ENCODE data around the gene PARD3B. TPM values are rescaled to one million over a fixed set of nuclear protein-coding genes. Genes with fewer than 3 reads are reported as not detected.
"Not testable (repeated sequence)": the region's sequence is repeated elsewhere in the genome, so short reads cannot be mapped to it uniquely, and the experiment has no call there.

The PARD3B gene
- polyA plus RNA-seq, 1 donor: 14.0 TPM

GRCh38 chr2:204539019-204539385 lies 6.3 kb upstream of the PARD3B start:
- no peaks in the 10 kb centered on the region for H3K36me3 ChIP-seq (ENCODE audit: control insufficient read depth, insufficient read depth, low read length)
- no peak overlapping the region for H3K27ac ChIP-seq (ENCODE audit: low read length)
- no peak overlapping the region for H3K4me3 ChIP-seq (ENCODE audit: low read length)
- H3K4me1 ChIP-seq (ENCODE audit: control insufficient read depth, insufficient read depth, low read length): no peaks in the 10 kb centered on the region
- H3K27me3 ChIP-seq (ENCODE audit: control insufficient read depth, insufficient read depth, low read length): no peaks in the 10 kb centered on the region
- H3K9me3 ChIP-seq (ENCODE audit: control insufficient read depth, low read depth, low read length): no peaks in the 10 kb centered on the region
- DNase-seq: no peak
- WGBS (ENCODE audit: insufficient coverage, low lambda C conversion rate): 78% methylated on average over 1 of the region's 1 CpG

DNA sequence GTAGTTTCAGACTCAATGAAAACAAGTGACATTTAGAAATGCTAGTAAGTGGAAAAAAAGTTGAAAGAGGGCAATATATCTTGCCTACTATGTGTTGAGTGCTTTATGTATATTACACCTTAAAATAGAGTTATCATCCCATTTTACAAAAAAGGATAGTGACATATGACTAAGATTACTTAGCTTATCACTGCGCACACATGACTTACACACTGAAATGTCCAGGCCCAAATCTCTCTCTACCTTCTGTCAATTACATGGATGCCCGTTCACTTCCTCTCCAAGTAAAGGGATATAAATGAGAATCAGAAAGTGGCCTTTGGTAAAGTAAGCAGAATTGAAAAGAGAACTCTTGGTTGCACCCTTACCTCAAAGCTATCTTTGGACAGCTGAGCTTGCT lies 3.6 kb upstream of the PARD3B start:
- H3K9me3 ChIP-seq (ENCODE audit: control insufficient read depth, low read depth, low read length): no peaks in the 10 kb centered on the region
- H3K36me3 ChIP-seq (ENCODE audit: control insufficient read depth, insufficient read depth, low read length): no peaks in the 10 kb centered on the region
- 100% methylated on average over 1 of the region's 2 CpGs for WGBS (ENCODE audit: insufficient coverage, low lambda C conversion rate)
- H3K27me3 ChIP-seq (ENCODE audit: control insufficient read depth, insufficient read depth, low read length): no peaks in the 10 kb centered on the region
- H3K4me1 ChIP-seq (ENCODE audit: control insufficient read depth, insufficient read depth, low read length): peaks cover 6% of the 10 kb centered on the region
- DNase-seq: no peak
- no peak overlapping the region for H3K4me3 ChIP-seq (ENCODE audit: low read length)
- H3K27ac ChIP-seq (ENCODE audit: low read length): no peak overlapping the region

GRCh38 chr2:204542982-204543608 lies 2.2 kb upstream of the PARD3B start:
- no peaks in the 10 kb centered on the region for H3K27me3 ChIP-seq (ENCODE audit: control insufficient read depth, insufficient read depth, low read length)
- no peak overlapping the region for H3K27ac ChIP-seq (ENCODE audit: low read length)
- no peak overlapping the region for H3K4me3 ChIP-seq (ENCODE audit: low read length)
- DNase-seq: no peak
- no peaks in the 10 kb centered on the region for H3K36me3 ChIP-seq (ENCODE audit: control insufficient read depth, insufficient read depth, low read length)
- peaks cover 6% of the 10 kb centered on the region for H3K4me1 ChIP-seq (ENCODE audit: control insufficient read depth, insufficient read depth, low read length)
- no peaks in the 10 kb centered on the region for H3K9me3 ChIP-seq (ENCODE audit: control insufficient read depth, low read depth, low read length)
- WGBS (ENCODE audit: insufficient coverage, low lambda C conversion rate): no CpG with 5 or more reads among the region's 4 CpGs

- Histone ChIP-seq H3K27ac (ENCODE audit: low read length) (peak overlapping the region; percentile 63), H3K4me1 (ENCODE audit: control insufficient read depth, insufficient read depth, low read length) (peaks cover 11% of the 10 kb centered on the region), H3K27me3 (ENCODE audit: control insufficient read depth, insufficient read depth, low read length) (no peaks in the 10 kb centered on the region), H3K4me3 (ENCODE audit: low read length) (peak overlapping the region; percentile 79), H3K36me3 (ENCODE audit: control insufficient read depth, insufficient read depth, low read length) (no peaks in the 10 kb centered on the region), H3K9me3 (ENCODE audit: control insufficient read depth, low read depth, low read length) (no peaks in the 10 kb centered on the region)
- peak; percentile 70 to 82 for DNase-seq
- no CpG with 5 or more reads among the region's 45 CpGs for WGBS (ENCODE audit: insufficient coverage, low lambda C conversion rate)
Measured at GRCh38 chr2:204545861-204546735, 823 bp downstream of the PARD3B start.

- Histone ChIP-seq H3K4me3 (ENCODE audit: low read length) (no peak overlapping the region), H3K9me3 (ENCODE audit: control insufficient read depth, low read depth, low read length) (no peaks in the 10 kb centered on the region), H3K27me3 (ENCODE audit: control insufficient read depth, insufficient read depth, low read length) (no peaks in the 10 kb centered on the region), H3K36me3 (ENCODE audit: control insufficient read depth, insufficient read depth, low read length) (no peaks in the 10 kb centered on the region), H3K4me1 (ENCODE audit: control insufficient read depth, insufficient read depth, low read length) (peaks cover 13% of the 10 kb centered on the region), H3K27ac (ENCODE audit: low read length) (peak overlapping the region; percentile 9)
- no peak for DNase-seq
- 80% methylated on average over 1 of the region's 3 CpGs for WGBS (ENCODE audit: insufficient coverage, low lambda C conversion rate)
Measured at GRCh38 chr2:204550751-204551511, 5.7 kb downstream of the PARD3B start.

- Histone ChIP-seq H3K36me3 (ENCODE audit: control insufficient read depth, insufficient read depth, low read length) (no peaks in the 10 kb centered on the region), H3K27ac (ENCODE audit: low read length) (peak overlapping the region; percentile 9), H3K9me3 (ENCODE audit: control insufficient read depth, low read depth, low read length) (no peaks in the 10 kb centered on the region), H3K27me3 (ENCODE audit: control insufficient read depth, insufficient read depth, low read length) (no peaks in the 10 kb centered on the region), H3K4me3 (ENCODE audit: low read length) (no peak overlapping the region), H3K4me1 (ENCODE audit: control insufficient read depth, insufficient read depth, low read length) (peaks cover 13% of the 10 kb centered on the region)
- no CpG with 5 or more reads among the region's 3 CpGs for WGBS (ENCODE audit: insufficient coverage, low lambda C conversion rate)
- peak; percentile 31 to 71 for DNase-seq
Measured at GRCh38 chr2:204551512-204551863, 6.2 kb downstream of the PARD3B start.

- H3K9me3 ChIP-seq (ENCODE audit: control insufficient read depth, low read depth, low read length): no peaks in the 10 kb centered on the region
- no peaks in the 10 kb centered on the region for H3K4me1 ChIP-seq (ENCODE audit: control insufficient read depth, insufficient read depth, low read length)
- WGBS (ENCODE audit: insufficient coverage, low lambda C conversion rate): no CpG with 5 or more reads among the region's 1 CpG
- no peak for DNase-seq
- H3K27ac ChIP-seq (ENCODE audit: low read length): no peak overlapping the region
- no peaks in the 10 kb centered on the region for H3K36me3 ChIP-seq (ENCODE audit: control insufficient read depth, insufficient read depth, low read length)
- no peak overlapping the region for H3K4me3 ChIP-seq (ENCODE audit: low read length)
- no peaks in the 10 kb centered on the region for H3K27me3 ChIP-seq (ENCODE audit: control insufficient read depth, insufficient read depth, low read length)
Measured at GRCh38 chr2:204557604-204558003, 12.3 kb downstream of the PARD3B start.

DNA sequence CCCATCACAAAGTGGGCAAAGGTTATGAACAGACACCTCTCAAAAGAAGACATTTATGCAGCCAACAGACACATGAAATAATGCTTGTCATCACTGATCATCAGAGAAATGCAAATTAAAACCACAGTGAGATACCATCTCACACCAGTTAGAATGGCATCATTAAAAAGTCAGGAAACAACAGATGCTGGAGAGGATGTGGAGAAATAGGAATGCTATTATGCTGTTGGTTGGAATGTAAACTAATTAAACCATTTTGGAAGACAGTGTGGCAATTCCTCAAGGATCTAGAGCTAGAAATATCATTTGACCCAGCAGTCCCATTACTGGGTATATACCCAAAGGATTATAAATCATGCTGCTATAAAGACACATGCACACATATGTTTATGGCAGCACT lies 14.1 kb downstream of the PARD3B start:
- not testable (repeated sequence) for H3K27me3 ChIP-seq (ENCODE audit: control insufficient read depth, insufficient read depth, low read length); H3K9me3 ChIP-seq (ENCODE audit: control insufficient read depth, low read depth, low read length); H3K36me3 ChIP-seq (ENCODE audit: control insufficient read depth, insufficient read depth, low read length); H3K27ac ChIP-seq (ENCODE audit: low read length); DNase-seq; H3K4me1 ChIP-seq (ENCODE audit: control insufficient read depth, insufficient read depth, low read length); H3K4me3 ChIP-seq (ENCODE audit: low read length)

DNA sequence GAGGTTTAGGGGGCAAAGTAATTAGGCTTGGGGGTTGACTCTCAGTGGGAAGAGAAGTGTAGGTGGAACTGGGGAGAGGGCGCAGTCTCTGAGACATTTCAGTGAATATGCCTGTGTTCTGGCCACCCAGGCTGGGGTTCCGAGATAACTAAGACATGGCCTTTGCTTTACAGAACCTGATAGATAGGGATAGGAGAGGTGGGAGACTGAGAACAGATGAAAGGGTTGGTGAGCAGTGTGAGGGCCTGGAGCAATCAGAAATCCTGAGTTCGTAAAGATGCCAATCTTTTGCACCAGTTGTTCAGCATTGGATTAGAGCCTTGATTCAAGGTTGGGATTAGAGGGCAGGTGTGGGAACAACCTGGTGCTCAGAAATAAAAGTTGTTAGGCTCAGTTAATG lies 15.6 kb downstream of the PARD3B start:
- no peaks in the 10 kb centered on the region for H3K27me3 ChIP-seq (ENCODE audit: control insufficient read depth, insufficient read depth, low read length)
- H3K4me1 ChIP-seq (ENCODE audit: control insufficient read depth, insufficient read depth, low read length): no peaks in the 10 kb centered on the region
- no peak for DNase-seq
- H3K4me3 ChIP-seq (ENCODE audit: low read length): no peak overlapping the region
- H3K27ac ChIP-seq (ENCODE audit: low read length): no peak overlapping the region
- H3K36me3 ChIP-seq (ENCODE audit: control insufficient read depth, insufficient read depth, low read length): no peaks in the 10 kb centered on the region
- 100% methylated on average over 1 of the region's 3 CpGs for WGBS (ENCODE audit: insufficient coverage, low lambda C conversion rate)
- H3K9me3 ChIP-seq (ENCODE audit: control insufficient read depth, low read depth, low read length): no peaks in the 10 kb centered on the region

DNA sequence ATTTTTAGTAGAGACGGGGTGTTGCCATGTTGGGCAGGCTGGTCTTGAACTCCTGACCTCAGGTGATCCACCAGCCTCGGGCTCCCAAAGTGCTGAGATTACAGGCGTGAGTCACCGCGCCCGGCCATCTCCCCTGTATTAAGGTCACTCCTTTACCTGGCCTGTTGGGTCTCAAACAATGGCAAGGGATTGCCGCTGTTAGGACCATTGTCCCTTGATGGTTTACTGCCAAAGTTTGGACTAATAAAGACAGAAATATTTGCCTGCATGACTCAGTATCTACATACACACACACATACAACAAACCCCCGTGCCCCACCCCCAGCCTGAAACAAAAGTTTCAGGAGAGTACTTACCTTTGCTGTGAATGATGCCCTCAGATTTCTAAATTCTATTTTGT lies 16.5 kb downstream of the PARD3B start:
- DNase-seq: no peak
- H3K9me3 ChIP-seq (ENCODE audit: control insufficient read depth, low read depth, low read length): no peaks in the 10 kb centered on the region
- no peaks in the 10 kb centered on the region for H3K36me3 ChIP-seq (ENCODE audit: control insufficient read depth, insufficient read depth, low read length)
- H3K27ac ChIP-seq (ENCODE audit: low read length): no peak overlapping the region
- H3K4me3 ChIP-seq (ENCODE audit: low read length): no peak overlapping the region
- no peaks in the 10 kb centered on the region for H3K4me1 ChIP-seq (ENCODE audit: control insufficient read depth, insufficient read depth, low read length)
- WGBS (ENCODE audit: insufficient coverage, low lambda C conversion rate): no CpG with 5 or more reads among the region's 8 CpGs
- H3K27me3 ChIP-seq (ENCODE audit: control insufficient read depth, insufficient read depth, low read length): no peaks in the 10 kb centered on the region

Data from large intestine (tissue), 3 donors.